Activated T-cell treated with anti-CD3 and anti-CD28 coated beads, Interleukin-2, amount 50 U/mL, for 48 hours (primary cell): Measurements from ENCODE around the gene ADAT2.
"Not testable (repeated sequence)": the region's sequence is repeated elsewhere in the genome, so short reads cannot be mapped to it uniquely, and the experiment has no call there.

Experiments
- DNase-seq, 2 experiments: peaks; one replicate each; pipeline ENCODE4 v3.0.0-alpha.2; 2020

ADAT2 gene

GRCh38 chr6:143450453-143451371, at the start of gene ADAT2, which contains the start of gene PEX3:
Gene ADAT2, minus strand, starts transcription at chr6:143450695. Its CDS starts 37 bp downstream, at chr6:143450658.
Gene PEX3, plus strand, starts transcription at chr6:143450805. Its CDS starts 238 bp downstream, at chr6:143451043.
- DNase-seq = peak; percentile 94 to 95

- DNase-seq = no peak
These were observed 47.9 kb upstream of the ADAT2 start for GRCh38 chr6:143498428-143498827.

DNA sequence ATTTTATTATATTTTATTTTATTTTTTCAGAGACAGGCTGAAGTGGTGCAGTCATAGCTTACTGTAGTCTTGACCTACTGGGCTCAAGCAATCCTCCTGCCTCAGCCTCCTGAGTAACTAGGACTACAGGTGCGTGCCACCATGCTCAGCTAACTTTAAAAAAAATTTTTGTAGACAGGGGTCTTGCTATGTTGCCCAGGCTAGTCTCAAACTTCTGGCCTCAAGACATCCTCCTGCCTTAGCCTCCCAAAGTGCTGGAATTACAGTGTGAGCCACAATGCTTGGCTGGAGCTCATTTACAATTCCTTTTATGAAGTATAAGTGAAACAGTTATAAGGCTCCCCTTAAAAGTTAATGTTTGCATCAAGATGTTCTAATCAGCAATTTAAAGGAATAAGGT, 46.5 kb upstream of the ADAT2 start:
- DNase-seq = no peak

DNA sequence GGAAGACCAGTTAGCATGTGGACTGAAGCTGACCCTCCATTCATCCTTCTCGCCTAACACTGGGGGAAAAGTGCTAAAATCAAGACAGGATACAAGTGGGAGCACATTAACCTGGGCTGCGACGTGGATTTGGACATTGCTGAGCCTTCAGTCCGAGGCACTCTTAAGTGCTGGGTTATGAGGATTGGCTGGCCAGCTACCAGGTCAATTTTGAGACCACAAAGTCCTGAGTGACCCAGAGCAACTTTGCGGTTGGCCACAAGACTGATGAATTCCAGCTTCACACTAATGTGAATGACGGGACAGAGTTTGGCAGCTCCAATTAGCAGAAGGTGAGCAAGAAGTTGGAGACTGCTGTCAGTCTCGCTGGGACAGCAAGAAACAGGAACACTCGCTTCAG, 40.3 kb upstream of the ADAT2 start:
- no peak for DNase-seq

DNA sequence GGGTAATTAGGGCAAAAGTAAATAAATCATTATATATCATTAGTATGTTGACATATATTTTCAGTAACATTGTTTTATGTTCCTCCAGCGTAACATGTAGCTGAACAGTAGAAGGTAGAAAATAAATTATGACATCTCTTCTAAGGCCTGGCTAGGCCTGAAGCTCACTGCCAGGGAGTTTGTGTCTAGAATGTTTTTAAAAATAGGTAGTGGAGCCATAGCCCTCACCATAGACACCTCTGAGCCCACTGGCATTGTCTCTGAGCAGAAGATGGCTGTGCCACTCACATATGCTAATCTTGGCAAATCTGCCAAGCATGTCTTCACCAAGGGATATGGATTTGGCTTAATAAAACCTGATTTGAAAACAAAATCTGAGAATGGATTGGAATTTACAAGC, 39.7 kb upstream of the ADAT2 start:
- no peak for DNase-seq

DNA sequence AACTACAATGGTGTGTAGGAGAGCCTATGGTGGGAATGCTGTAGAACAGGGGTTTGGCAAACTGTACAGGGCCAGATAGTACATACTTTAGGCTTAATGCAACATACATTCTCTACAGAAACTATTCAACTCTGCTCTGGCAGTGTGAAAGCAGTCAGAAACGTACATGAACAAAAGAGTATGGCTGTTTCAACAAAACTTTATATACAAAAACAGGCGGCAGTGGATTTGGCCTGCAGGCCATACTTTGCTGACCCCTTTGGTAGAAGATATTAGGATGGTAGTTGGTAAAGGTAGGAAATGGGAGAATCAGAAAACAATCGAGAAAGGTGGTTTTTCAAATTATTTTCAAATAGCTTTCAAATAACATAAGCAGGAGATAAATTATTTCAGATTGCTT, 36.3 kb upstream of the ADAT2 start:
- DNase-seq = no peak

DNA sequence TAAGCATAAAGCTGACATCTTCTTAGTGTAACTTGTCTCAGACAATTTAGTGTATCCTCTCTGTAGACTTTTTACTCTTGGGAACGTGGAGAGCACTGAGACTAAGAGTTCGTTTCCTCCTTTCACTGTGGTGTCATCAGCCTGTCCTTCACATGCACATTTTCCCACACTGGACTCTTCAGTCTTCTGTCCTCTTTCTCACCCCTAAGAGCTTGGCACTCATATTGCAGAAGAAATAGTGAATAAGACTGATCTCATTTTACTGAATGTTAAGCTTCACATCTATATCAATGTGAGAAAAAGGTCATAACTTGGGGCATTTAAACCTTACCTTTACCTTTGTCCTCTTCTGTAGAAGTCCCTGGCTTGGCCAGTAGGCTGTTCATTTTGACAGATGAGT, 35.5 kb upstream of the ADAT2 start:
- no peak for DNase-seq

DNA sequence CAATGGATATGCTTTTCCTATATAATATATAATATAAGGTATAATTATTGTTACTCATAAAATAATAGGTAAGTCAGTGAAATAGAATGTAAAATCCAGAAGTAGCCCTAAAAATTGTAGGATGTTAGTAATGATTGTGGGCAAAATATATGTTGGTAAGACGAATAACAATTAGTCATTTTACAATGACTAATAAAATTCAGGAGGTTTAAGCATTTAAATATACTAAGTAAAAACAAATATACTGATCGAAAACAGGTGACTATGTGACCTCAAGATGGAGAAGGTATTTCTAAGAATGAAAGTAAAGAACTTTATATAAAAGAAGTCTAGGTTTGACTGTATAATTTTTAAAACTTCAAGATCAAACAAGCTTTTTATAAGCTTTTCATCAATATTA, 32.1 kb upstream of the ADAT2 start:
- no peak for DNase-seq

DNA sequence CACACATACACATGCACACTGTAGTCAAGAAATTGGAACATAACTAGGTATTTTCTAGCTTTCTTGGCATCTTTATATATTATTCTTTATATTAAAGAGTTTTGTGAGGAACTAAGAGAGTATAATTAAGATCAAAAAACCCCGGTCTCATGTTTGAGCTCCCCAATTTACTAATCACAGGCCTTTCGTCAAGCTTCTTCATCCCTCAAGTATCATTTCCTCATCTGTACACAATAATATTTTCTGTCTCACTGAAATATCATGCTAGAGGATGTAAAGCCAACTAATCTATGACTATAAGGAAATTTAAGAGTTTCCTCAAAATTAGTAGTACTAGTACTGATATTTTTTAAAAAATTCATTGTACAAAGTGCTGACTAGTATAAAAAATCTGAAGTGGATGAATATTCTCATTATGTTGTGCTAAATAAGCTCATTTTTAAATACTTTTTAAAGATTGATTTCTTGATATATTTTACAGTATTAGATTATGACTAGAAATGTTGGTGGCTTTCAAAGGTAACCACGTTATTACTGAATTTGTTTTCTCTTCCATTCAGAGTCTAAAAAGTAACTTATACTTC, 28.1 kb upstream of the ADAT2 start:
- DNase-seq = no peak

- no peak for DNase-seq
These were observed 26.1 kb upstream of the ADAT2 start for GRCh38 chr6:143476545-143476944.

- no peak for DNase-seq
These were observed 21.3 kb upstream of the ADAT2 start for GRCh38 chr6:143471822-143472221.

DNA sequence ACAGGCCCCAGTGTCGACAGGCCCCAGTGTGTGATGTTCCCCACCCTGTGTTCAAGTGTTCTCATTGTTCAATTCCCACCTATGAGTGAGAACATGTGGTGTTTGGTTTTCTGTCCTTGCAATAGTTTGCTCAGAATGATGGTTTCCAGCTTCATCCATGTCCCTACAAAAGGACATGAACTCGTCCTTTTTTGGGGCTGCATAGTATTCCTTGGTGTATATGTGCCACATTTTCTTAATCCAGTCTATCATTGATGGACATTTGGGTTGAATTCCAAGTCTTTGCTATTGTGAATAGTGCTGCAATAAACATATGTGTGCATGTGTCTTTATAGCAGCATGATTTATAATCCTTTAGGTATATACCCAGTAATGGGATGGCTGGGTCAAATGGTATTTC, 18.3 kb upstream of the ADAT2 start:
- not testable (repeated sequence) for DNase-seq

DNA sequence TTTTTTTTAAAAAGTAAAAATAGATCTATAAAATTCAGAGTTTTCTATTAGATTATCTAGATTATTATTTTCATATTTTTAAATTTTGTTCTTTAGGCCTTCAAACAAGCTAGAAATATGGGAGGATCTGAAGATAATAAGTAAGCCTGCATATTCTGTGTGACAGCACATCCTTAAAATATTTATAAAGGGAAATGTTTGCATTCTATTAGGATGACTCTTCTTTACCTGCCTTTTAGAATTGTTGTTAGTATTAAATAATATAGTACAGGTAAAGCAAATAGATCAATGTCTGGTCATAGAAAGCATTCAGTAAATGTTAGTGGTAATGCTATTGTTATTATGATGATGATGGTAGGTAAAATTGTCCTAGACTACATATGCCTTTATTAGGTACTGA, 17.5 kb upstream of the ADAT2 start:
- DNase-seq = no peak

DNA sequence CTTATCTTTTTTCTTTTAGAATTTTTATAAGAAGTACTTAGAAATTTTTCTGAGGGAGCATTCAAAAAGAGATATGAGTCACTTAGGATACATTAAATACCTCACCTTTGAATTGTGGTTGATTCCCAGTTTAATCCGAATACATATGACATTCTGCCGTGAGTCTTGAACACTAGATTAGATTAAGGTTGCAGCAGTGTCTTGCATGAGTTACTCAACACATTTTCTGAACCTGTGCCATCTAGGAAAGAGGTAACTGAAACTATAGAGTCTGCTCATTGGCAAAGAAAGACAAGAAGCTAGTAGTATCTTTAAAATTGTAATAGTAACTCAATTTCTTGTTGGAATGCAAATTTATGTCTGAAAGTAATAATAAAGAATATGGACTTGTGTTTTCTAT, 15.1 kb upstream of the ADAT2 start:
- no peak for DNase-seq

DNA sequence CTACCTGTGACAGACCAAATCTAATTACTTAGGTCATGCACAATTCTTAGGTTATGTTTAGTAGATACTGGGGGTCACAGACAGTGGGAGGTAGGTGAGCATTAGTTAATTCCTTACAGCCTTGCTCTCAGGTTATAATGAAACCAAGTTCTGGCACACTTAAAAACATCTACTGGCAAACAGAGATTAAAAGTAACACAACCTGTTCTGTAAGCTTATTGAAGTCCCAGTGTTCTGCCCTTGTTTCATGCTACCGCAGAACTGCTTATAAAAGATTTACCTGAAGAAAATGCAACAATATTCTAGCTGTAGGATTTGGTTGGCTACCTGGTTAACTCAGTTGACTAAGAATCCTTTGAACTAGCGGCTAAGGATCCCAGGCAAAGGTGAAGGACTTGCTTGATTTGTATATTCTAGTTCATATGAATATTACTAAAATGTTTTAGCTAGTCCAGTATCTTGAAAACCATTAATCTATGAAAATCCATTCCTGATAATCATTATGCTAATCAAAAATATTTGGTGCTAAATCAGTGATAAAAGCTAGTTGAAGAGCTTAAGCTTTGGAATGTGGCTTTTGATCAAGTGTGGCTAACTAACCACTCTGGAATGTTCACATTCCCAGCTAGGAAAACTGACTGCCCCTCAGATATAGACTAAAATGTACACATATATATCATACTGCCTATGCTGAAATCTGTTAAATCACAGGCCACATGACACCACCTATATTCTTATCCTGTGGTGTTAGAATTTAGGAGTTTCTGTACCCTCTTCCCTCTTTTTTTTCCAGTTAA, 7.3 kb upstream of the ADAT2 start:
- no peak for DNase-seq

GRCh38 chr6:143451531-143451930, 1.0 kb upstream of the ADAT2 start:
- DNase-seq = no peak

DNA sequence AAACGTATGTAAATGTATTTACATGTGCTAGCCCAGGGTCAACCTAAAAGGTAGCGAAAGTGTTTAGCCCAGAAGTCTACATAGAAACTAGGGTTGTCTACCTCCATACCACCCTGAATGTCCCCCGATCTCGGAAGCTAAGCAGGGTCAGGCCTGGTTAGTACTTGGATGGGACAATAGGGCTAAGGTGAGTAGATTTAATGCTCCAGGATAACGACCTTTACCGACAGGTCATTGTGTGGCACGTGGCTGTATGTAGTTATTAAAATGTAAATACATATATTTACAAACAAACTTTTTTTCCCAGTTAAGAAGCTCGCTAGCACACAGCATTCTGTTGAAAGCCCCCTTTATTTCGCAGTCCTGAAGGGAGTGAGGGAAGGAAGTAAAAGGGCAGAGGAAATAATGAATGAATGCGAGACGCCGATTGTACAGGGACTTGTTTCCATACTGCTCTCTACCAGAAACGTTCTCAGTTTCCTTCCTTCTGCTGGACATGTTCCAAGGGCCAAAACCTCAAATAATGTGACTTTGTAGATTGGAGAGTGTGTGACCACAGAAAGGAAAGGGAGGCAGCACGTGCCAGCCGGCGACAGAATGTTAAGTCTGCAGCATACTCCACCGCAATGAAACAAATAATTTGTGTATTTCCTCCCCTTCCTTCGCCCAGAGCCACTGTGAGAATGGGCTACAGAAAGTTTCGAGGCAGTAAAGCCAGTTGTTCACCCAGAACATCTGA, 612 bp downstream of the ADAT2 start:
- peak; percentile 68 to 69 for DNase-seq

DNA sequence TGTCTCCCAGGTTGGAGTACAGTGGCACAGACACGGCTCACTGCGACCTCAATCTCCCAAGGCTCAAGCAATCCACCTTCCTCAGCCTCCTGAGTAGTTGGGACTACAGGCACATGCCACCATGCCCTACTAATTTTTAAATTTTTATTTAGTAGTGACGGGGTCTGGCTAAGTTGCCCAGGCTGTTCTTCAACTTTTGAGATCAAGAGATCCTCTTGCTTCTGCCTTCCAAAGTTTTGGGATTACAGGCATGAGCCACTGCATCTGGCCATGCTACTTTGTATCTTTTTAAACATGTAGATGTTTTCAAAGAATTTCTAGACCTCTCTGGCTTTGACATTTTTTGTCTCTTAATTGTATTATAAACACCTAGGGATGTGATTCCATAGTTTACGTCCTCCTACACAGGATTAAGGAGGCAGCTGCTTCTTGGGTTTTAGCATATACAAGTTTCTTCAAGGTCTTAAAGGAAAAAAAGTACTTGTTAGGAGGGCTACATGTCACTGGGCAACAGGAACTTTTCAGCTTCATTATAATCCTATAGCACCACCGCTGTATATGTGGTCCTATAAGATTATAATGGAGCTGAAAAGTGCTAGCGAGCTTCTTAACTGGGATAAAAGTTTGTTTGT, 1.3 kb downstream of the ADAT2 start:
- DNase-seq = no peak

DNA sequence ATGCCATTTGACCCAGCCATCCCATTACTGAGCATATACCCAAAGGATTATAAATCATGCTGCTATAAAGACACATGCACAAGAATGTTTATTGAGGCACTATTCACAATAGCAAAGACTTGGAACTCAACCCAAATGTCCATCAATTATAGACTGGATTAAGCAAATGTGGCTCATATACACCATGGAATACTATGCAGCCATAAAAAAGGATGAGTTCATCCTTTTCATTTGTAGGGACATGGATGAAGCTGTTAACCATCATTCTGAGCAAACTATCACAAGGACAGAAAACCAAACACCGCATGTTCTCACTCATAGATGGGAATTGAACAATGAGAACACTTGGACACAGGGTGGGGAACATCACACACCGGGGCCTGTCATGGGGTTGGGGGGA, 2.6 kb downstream of the ADAT2 start:
- not testable (repeated sequence) for DNase-seq

GRCh38 chr6:143443096-143443495, 7.4 kb downstream of the ADAT2 start:
- DNase-seq = no peak

- DNase-seq = no peak
These were observed 8.6 kb downstream of the ADAT2 start for GRCh38 chr6:143441680-143442545.
